Endothelial cell of umbilical vein (primary cell): ENCODE measurements around the gene ISLR. TPM values are rescaled to one million over a fixed set of nuclear protein-coding genes. Genes with fewer than 3 reads are reported as not detected.

ENCODE experiments used
- BruUV-seq: library from RNA; stranded (reverse); fragments of 400-500 nt; replicated peaks from 2 replicates; lab custom pipeline; 2021; lab: Mats Ljungman, UMichigan
- CTCF ChIA-PET: fragments of 300-600, 350-600 bp; sonication (Branson Sonifier 250); formaldehyde crosslinking; loops from one replicate; lab custom pipeline; 2021; ENCODE audit warnings: antibody characterized with exemption, inconsistent platforms; lab: Charles Lee
- POLR2A ChIA-PET: fragments of 300-600, 350-600 bp; sonication (Branson Sonifier 250); formaldehyde crosslinking; loops from one replicate; lab custom pipeline; 2021; ENCODE audit warnings: antibody characterized with exemption, inconsistent platforms; lab: Charles Lee
- DNase-seq: peaks from one replicate; pipeline ENCODE4 v3.0.0-alpha.2; 2011; ENCODE audit warnings: low read depth, low spot score
- FAIRE-seq: peaks from 2 replicates; lab custom pipeline; 2011; peaks lifted over from hg19 to GRCh38; lab: Jason Lieb, UNC
- H2AFZ ChIP-seq: 2 replicates; pipeline ENCODE4 v1.6.0; 2012; ENCODE audit warnings: low read depth, low read length, control low read depth, inconsistent platforms
- H3K27ac ChIP-seq: 2 replicates; pipeline ENCODE4 v1.5.1; 2011; ENCODE audit warnings: low read depth, mild to moderate bottlenecking, control low read depth, low read length, moderate library complexity; ENCODE audit not compliant: insufficient read depth
- H3K27me3 ChIP-seq, 2 experiments: 2 replicates each; pipeline versions ENCODE4 v1.6.0 to v1.6.1; 2011; ENCODE audit warnings: low read length in 2 of 2, mixed read lengths in 1 of 2; ENCODE audit not compliant: control insufficient read depth in 2 of 2, insufficient read depth in 2 of 2
- H3K36me3 ChIP-seq, 2 experiments: 2 replicates in 1 of 2; 3 replicates in 1 of 2; pipeline ENCODE4 v1.5.1; 2011; ENCODE audit warnings: low read length in 2 of 2, mild to moderate bottlenecking in 1 of 2, moderate library complexity in 1 of 2; ENCODE audit not compliant: control insufficient read depth in 2 of 2, insufficient read depth in 2 of 2; ENCODE audit errors: extremely low read depth in 1 of 2
- H3K4me1 ChIP-seq: 3 replicates; pipeline ENCODE4 v1.5.1; 2011; ENCODE audit warnings: mild to moderate bottlenecking, low read length; ENCODE audit not compliant: control insufficient read depth, insufficient read depth; ENCODE audit errors: extremely low read depth
- H3K4me2 ChIP-seq: 2 replicates; pipeline ENCODE4 v1.6.1; 2011; ENCODE audit warnings: low read length, control low read depth, mixed read lengths; ENCODE audit not compliant: insufficient read depth
- H3K4me3 ChIP-seq, 3 experiments: fragments of 200-600 bp in 1 of 3; sonication (generic), shearing (Covaris generic) in 1 of 3; replicated peaks in 1 of 3; 2 replicates each; pipeline ENCODE4 v1.5.1; 2011 to 2016; ENCODE audit warnings: control low read depth in 3 of 3, low read length in 3 of 3, mild to moderate bottlenecking in 2 of 3, inconsistent platforms in 1 of 3, low read depth in 1 of 3, moderate library complexity in 1 of 3; ENCODE audit not compliant: insufficient read depth in 1 of 3
- H3K79me2 ChIP-seq: 2 replicates; pipeline ENCODE4 v1.6.0; 2012; ENCODE audit warnings: low read length, inconsistent platforms; ENCODE audit not compliant: control insufficient read depth, insufficient read depth
- H3K9ac ChIP-seq: replicated peaks from 2 replicates; pipeline ENCODE3; 2011; ENCODE audit warnings: low read length, control low read depth; ENCODE audit not compliant: insufficient read depth; ENCODE audit errors: extremely low read depth
- H3K9me1 ChIP-seq: replicated peaks from 3 replicates; pipeline ENCODE4 v1.6.0; 2011; ENCODE audit warnings: mild to moderate bottlenecking, low read length; ENCODE audit not compliant: control insufficient read depth, insufficient read depth; ENCODE audit errors: extremely low read depth
- H3K9me3 ChIP-seq: replicated peaks from 2 replicates; pipeline ENCODE4 v1.5.1; 2012; ENCODE audit warnings: low read length, inconsistent platforms; ENCODE audit not compliant: control insufficient read depth, insufficient read depth
- H4K20me1 ChIP-seq: replicated peaks from 2 replicates; pipeline ENCODE3; 2011; ENCODE audit warnings: mild to moderate bottlenecking, low read length; ENCODE audit not compliant: control insufficient read depth, insufficient read depth; ENCODE audit errors: extremely low read depth
- CTCF ChIP-seq, 2 donors: IDR thresholded peaks; 1 replicate in 1 of 2; 2 replicates in 1 of 2; pipeline ENCODE4 v1.5.1; 2011; ENCODE audit warnings: low read length in 2 of 2, mild to moderate bottlenecking in 2 of 2, moderate library complexity in 2 of 2, control low read depth in 1 of 2, inconsistent platforms in 1 of 2, low read depth in 1 of 2; ENCODE audit not compliant: insufficient read depth in 1 of 2; ENCODE audit errors: extremely low read depth in 1 of 2
- GATA2 ChIP-seq: IDR thresholded peaks from 2 replicates; pipeline ENCODE4 v1.7.0; 2011; ENCODE audit warnings: low read depth, mild to moderate bottlenecking, moderate library complexity, mixed read lengths, low read length; ENCODE audit not compliant: insufficient read length, insufficient read depth
- POLR2A ChIP-seq: IDR thresholded peaks from 2 replicates; pipeline ENCODE4 v1.6.1; 2012; ENCODE audit warnings: low read depth, mild to moderate bottlenecking, control low read depth, low read length
- POLR2AphosphoS5 ChIP-seq: IDR thresholded peaks from 2 replicates; pipeline ENCODE4 v1.6.1; 2012; ENCODE audit warnings: low read depth, mild to moderate bottlenecking, control low read depth, low read length, moderate library complexity; ENCODE audit not compliant: insufficient read depth
- dilution Hi-C: fragments of 300-500 bp; cut with MboI; formaldehyde crosslinking; loops from one replicate; pipeline ENCODE4 v1.15.0; 2019; ENCODE audit warnings: low sequenced_read_pairs; ENCODE audit not compliant: extremely low pct_ligation_motif_present
- intact Hi-C: fragments of 100-400 bp; cut with micrococcal nuclease; formaldehyde crosslinking; loops from one replicate; pipeline ENCODE4 v1.10.0; 2022
- polyA plus RNA-seq, 4 experiments: library from polyadenylated mRNA; depleted of rRNA in 3 of 4; stranded (reverse) in 3 of 4; unstranded in 1 of 4; fragments of >200 nt; gene quantifications; 2 replicates each; pipeline versions ENCODE4 v1.2.1 to v1.2.3, GENCODE V29; 2011 to 2012; ENCODE audit warnings: missing spikeins in 1 of 4
- total RNA-seq: library from RNA; stranded (reverse); gene quantifications from 2 replicates; pipeline ENCODE4 v1.2.3, GENCODE V29; 2021

The ISLR gene
- total and polyA plus RNA-seq, 2 donors (not counting 3 experiments of a cell fraction or from before 2014, with no cell fraction given): not detected

GRCh38 chr15:74188216-74188615, 14.7 kb downstream of the ISLR start:
- H4K20me1 ChIP-seq: no peaks in the 10 kb centered on the region
- no TSS peak for BruUV-seq
- no peak overlapping the region for H3K4me2 ChIP-seq
- dilution Hi-C loops (no loop called here), intact Hi-C loops (no loop called here)
- no peak for FAIRE-seq
- TF ChIP-seq POLR2A: no peak
- TF ChIP-seq CTCF (IDR thresholded peaks at IDR 0.05; ENCODE audit: extremely low read depth in 1 of 2, insufficient read depth in 1 of 2, low read depth in 1 of 2, low read length in 2 of 2): no peak
- TF ChIP-seq POLR2AphosphoS5: no peak
- no peaks in the 10 kb centered on the region for H3K27me3 ChIP-seq
- no peak overlapping the region for H3K4me3 ChIP-seq
- H3K9me1 ChIP-seq: no peaks in the 10 kb centered on the region
- H3K27ac ChIP-seq: no peak overlapping the region
- H3K79me2 ChIP-seq: no peaks in the 10 kb centered on the region
- DNase-seq: no peak
- no peak overlapping the region for H3K9ac ChIP-seq
- H3K9me3 ChIP-seq: no peaks in the 10 kb centered on the region
- no peak overlapping the region for H2AFZ ChIP-seq
- ChIA-PET CTCF (interaction anchor here (0.7 to 1.4 kb wide), 3 partner anchors 10 to 52 kb away, joined by 3 read pairs; no protein-coding TSS in a partner anchor), POLR2A (no interaction called here)
- no peaks in the 10 kb centered on the region for H3K36me3 ChIP-seq
- H3K4me1 ChIP-seq: no peaks in the 10 kb centered on the region

- Histone ChIP-seq H3K27me3 (no peaks in the 10 kb centered on the region), H3K27ac (no peak overlapping the region), H3K9ac (no peak overlapping the region), H3K9me1 (no peaks in the 10 kb centered on the region), H3K9me3 (no peaks in the 10 kb centered on the region), H3K4me1 (no peaks in the 10 kb centered on the region), H2AFZ (no peak overlapping the region), H4K20me1 (no peaks in the 10 kb centered on the region), H3K4me2 (no peak overlapping the region), H3K79me2 (no peaks in the 10 kb centered on the region), H3K36me3 (no peaks in the 10 kb centered on the region), H3K4me3 (no peak overlapping the region)
- FAIRE-seq (no peak), DNase-seq (no peak)
- CTCF ChIA-PET: no interaction called here
- intact Hi-C loops (no loop called here), dilution Hi-C loops (no loop called here)
- POLR2A ChIA-PET: no interaction called here
- no TSS peak for BruUV-seq
- TF ChIP-seq CTCF (IDR thresholded peaks at IDR 0.05; ENCODE audit: extremely low read depth in 1 of 2, insufficient read depth in 1 of 2, low read depth in 1 of 2, low read length in 2 of 2) (no peak), POLR2A (no peak), GATA2 (no peak)
Observed at GRCh38 chr15:74191798-74192197, 18.3 kb downstream of the ISLR start.
